GM21576 (cell line): ENCODE measurements around the gene RALB.
A peak's percentile ranks its signal among the peaks of the same experiment; 100 is the strongest.

Experiments used
- ATAC-seq: cut with Tn5 transposase; IDR thresholded peaks from one replicate; pipeline ENCODE4 v1.9.1; 2021; ENCODE audit warnings: mild to moderate bottlenecking, moderate library complexity; ENCODE audit not compliant: unreplicated experiment

RALB gene

DNA sequence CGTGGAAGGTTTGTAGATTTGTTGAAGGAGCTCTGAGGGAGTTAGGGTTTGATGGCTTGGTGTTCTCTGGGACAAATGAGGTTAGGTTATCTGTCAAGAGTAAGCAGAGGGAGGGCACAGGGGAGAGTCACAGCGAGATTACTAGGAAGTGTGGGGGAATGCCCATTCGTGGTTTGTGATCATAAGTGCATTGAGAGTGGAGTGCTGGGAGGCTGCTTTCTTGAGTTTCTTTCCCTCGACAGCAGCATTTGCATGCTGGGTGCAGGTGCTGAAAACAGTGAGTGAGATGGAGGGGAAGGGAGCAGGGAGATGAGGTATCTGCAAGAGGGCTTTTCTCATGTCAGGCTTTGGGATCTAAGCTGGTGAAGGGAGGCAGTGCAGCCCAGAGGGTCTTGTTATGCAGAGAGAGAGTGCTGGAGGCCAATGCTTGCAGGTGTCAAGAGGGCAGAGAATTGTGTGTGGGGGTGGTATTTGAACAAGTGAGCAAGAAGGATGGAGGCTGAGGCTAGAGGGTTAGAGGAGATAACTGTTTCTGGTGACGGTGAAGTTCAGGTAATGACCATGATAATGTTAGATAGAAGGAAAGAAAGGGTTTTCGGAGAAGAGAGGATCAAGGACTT, 8.8 kb downstream of the RALB start:
- ATAC-seq = peak; percentile 82

GRCh38 chr2:120262150-120262549, 9.5 kb downstream of the RALB start:
- ATAC-seq = no peak

DNA sequence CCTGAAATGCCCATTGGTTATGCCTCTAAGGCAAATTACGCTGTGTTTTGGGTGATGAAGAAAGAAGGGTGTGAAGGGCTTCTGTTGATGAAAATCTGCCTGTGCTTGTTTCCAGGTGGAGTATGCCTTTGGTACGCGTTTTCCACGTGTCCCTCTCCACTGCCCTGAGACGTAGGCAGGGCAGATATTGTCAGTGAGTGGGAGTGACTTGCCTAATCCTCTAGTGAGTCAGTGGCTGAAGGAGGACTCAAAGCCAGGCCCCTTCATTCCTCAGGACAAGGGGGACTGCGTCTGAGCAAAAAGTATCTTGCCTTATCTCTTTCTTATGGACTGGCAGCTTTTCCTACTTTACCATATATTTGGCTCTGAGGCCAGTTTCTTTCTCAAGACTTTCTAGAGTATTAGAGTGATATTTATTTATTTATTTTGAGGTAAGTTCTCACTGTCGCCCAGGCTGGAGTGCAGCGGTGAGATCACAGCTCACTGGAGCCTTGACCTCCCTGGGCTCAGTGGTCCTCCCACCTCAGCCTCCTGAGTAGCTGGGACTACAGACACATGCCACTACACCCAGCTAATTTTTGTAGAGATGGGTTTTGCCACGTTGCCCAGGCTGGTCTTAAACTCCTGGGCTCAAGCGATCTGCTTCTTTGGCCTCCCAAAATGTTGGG, 10.2 kb downstream of the RALB start:
- no peak for ATAC-seq

DNA sequence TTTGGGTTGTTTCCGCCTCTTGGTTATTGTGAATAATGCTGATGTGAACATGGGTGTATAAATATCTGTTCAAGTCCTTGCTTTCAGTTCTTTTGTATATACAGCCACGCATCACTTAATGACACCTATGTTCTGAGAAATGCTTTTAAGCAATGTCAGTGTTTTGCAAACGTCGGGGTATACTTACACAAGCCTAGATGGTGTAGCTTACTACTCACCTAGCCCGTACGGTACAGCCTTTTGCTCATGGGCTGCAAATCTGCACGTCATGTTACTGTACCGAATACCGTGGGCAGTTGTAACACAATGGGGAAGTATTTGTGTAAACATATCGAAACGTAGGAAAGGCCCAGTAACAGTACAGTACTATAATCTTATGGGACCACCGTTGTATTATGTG, 12.4 kb downstream of the RALB start:
- ATAC-seq = peak; percentile 37

- ATAC-seq = no peak
Observed at GRCh38 chr2:120267348-120267747, 14.7 kb downstream of the RALB start.

DNA sequence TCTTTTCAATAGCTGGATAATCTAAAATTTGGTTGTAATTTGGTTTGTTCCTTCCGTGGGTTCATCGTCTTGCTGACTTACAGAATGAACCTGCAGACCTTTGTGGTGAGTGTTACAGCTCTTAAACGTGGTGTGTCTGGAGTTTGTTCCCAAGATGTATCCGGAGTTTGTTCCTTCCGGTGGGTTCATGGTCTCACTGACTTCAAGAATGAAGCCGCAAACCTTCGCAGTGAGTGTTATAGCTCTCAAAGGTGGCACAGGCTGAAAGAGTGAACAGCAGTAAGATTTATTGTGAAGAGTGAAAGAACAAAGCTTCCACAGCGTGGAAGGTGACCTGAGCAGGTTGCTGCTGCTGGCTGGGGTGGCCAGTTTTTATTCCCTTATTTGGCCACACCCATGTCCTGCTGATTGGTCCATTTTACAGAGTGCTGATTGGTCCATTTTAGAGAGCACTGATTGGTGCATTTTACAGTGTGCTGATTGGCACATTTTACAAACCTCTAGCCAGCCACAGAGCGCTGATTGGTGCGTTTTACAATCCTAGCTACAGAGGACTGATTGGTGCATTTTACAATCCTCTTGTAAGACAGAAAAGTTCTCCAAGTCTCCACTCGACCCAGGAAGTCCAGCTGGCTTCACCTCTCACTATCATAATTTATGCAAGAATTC, 16.6 kb downstream of the RALB start:
- ATAC-seq = no peak

DNA sequence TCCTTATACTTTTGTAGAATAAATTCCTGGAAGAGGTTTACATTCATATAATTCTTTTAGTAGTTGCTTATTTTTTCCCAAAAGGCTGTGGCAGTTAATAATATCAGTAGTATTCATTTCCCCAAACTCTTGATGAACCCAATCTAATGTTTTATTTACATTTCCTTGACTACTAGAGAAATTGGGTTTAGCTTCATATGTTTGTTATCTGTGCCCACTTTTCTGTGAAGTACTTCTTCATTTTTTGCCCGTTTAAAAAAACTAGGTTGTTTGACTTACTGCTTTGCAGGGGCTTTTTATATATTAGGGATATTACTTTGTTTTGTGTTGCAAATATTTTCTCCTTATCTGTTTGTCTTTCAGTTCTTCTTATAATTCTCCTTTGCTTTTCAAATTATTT, 17.2 kb downstream of the RALB start:
- ATAC-seq = no peak

- no peak for ATAC-seq
Observed at GRCh38 chr2:120271711-120272379, 19.2 kb downstream of the RALB start.

- ATAC-seq = no peak
Observed at GRCh38 chr2:120272763-120273481, 20.3 kb downstream of the RALB start.

DNA sequence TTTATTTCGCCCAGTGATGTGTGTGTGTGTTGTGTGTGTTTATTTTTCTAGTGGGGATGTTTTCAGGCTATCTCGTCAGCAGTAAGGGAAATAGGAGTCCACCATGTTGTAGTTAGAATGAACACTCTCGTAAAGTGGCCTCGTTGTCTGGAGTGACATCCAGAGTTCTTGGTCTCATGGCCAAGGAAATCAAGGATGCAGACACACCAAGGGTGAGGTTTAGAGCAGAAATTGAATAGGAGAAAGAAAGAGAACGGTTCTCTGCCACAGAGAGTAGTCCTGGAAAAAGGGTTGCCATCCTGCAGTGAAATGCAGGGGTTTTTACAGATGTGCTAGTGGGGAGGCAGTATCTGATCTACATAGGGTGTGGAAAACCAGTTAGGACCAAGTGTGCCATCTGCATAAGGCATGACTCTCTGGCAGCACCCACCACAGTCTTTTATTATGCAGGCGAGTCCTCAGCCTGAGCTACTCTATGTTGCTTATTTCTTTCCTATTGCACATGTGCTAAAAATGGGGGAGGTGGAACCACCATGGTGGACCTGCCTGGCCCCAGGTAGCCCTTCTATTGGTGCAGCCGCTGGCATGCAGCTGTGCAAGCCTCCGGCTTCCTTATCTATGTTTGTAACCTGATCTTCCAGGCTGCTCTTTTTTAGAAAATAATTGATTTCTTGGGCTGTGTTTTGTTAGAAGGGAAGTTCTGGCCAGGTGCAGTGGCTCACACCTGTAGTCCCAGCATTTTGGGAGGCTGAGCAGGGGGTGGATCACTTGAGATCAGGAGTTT, 23.2 kb downstream of the RALB start:
- ATAC-seq = no peak

- no peak for ATAC-seq
Observed at GRCh38 chr2:120277505-120278205, 25.0 kb downstream of the RALB start.

DNA sequence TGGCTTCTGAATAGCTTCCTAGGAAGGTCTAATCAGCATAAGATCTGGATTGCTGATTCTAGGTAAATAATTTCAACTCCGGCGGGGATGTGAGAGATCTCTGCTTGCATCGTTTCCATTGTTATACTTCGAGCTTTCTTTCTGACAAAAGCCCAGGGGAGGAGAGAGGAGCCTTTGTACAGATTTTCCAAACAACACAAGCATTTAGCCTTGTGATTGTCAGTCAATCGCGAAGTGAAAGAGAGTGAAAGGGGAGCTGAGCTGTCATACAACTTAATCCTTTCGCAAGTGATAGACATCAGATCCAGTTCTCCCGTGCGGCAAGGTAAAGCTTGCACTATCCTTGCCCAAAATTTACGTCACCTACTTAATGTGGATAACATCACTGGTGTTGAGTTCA, 26.2 kb downstream of the RALB start:
- no peak for ATAC-seq

- no peak for ATAC-seq
Observed at GRCh38 chr2:120279708-120280107, 27.1 kb downstream of the RALB start.

DNA sequence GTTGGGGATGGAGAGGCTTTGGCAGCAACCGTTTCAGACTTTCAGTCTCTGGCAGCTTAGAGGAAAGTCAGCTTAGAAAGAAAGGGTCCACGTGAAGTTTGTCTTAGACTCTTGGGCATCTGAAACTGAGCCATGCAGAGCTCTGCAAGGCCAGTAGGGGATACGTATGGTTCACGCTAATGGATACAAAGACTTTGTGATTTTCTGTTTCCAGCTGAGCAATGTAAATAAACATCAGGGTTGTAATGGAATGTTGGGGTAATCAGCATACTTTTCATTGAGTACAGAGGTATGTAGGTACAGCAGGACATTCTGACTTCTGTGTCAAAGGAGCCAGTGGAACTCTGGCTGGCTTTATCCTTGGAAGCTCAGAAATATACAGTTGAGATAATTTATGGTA, 31.0 kb downstream of the RALB start:
- ATAC-seq = no peak

GRCh38 chr2:120285056-120285455, 32.4 kb downstream of the RALB start:
- no peak for ATAC-seq

GRCh38 chr2:120287183-120288015, 34.7 kb downstream of the RALB start:
- peak; percentile 95 for ATAC-seq

DNA sequence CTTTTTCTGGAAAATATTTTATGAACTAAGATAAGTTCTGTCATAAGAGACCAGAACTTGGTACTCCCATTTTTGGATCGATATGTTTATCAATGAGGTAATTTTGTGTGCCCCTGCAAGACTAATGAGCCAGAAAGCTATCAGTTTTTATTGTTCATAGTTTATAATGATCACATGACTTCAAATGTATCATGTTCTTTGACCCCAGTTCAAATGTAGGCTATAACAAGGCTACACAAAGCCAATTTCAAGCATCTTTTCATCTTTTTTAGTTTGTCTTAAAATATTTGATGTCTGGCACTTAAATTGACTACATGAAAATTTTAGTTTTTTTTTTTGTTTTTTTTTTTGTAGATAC, 35.3 kb downstream of the RALB start:
- ATAC-seq = no peak

DNA sequence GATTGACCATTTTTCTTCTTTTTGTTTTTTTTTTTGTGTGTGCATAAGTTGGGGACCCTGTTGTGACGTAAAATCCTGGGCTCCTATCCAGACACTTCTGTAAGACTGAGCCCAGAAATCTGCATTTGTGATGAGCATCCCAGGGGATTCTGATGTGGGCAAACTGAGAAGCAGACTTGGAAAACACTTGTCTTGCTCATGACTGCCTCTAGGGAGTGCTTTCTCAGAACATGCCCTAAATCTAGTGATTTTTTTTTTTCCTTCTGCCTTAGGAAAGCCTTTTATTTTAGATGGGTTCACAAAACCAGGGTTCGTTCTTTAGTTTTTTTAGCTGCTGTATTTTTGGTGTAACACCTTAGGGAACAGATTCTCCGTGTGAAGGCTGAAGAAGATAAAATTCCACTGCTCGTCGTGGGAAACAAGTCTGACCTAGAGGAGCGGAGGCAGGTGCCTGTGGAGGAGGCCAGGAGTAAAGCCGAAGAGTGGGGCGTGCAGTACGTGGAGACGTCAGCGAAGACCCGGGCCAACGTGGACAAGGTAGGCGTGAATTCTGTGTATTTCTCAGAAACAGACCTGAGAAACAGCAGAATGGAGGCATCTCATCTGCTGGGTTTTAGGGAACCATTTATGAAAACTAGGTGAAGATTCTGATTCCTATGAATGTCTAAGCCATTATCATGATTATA, 36.7 kb downstream of the RALB start:
- no peak for ATAC-seq
